IPS DF 19.7 (cell line): ENCODE data around the gene NRG4.
A peak's percentile ranks its signal among the peaks of the same experiment; 100 is the strongest.
"Not testable (repeated sequence)": the region's sequence is repeated elsewhere in the genome, so short reads cannot be mapped to it uniquely, and the experiment has no call there.

ENCODE experiments used
- DNase-seq: peaks from one replicate; pipeline ENCODE4 v3.0.0-alpha.2; 2013; ENCODE audit warnings: low read depth, low spot score

The NRG4 gene, protein sequence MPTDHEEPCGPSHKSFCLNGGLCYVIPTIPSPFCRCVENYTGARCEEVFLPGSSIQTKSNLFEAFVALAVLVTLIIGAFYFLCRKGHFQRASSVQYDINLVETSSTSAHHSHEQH

DNA sequence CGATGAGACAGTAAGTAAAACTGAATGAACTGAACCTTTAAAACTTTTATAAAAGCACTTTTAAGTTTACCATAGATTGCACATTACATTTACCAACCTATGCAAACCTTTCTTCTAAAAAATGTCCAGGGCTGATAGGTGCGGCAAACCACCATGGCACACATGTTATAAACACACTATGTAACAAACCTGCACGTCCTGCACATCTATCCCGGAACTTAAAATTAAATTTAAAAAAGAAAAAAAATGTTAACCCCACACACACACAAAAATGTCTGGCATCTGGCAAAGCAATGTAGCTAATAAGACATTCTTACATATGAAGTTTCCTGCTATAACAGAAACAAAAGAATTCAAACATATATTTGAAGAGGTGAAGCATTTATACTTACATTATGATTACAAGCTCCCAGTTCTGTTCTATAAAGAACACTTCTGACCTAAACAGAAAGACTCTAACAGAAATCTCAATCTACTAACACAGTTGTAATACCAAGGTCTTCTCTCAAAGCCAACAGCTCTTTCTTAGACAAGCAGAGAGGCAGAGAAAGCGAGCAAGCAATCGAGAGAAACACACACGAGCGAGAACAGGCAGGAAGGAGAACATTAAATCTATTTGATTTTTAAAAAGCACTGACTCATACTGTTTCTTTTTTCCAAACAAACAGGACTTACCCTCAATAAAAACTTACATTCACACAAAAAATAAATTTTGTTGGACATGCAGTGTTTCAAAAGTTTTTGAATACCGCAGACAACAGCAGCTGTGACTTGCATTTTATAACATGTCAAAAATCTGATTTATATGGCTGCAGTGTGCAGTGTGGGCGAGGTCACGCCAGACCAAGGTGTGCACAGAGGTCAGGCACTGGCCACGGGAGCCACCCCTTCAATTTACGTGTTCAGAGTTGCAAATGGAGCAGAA lies at the start of gene NRG4:
NRG4 (minus strand) TSS at position 798 of the 925 bp plus-strand sequence. CDS start 1,194 bp downstream, outside the sequence.
- DNase-seq: no peak

DNA sequence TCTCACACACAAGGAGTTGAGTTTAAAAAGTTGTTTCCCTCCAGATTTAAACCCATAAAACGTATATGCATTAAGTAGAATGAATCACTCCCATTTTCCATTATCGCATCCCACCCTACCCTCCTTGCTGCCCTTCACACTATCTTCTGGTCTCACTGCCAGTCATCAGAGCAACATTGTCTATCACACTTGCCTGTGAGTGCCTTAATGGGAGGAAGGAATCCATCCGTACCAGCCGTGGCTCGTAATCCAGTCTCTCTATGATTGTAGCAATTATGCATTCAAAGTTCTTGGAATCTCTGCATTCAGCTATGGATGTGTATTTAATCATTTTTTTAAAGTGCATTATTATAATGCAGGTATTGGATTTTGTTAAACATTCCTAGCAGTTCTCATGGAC lies 49.5 kb upstream of the NRG4 start:
- DNase-seq: no peak

DNA sequence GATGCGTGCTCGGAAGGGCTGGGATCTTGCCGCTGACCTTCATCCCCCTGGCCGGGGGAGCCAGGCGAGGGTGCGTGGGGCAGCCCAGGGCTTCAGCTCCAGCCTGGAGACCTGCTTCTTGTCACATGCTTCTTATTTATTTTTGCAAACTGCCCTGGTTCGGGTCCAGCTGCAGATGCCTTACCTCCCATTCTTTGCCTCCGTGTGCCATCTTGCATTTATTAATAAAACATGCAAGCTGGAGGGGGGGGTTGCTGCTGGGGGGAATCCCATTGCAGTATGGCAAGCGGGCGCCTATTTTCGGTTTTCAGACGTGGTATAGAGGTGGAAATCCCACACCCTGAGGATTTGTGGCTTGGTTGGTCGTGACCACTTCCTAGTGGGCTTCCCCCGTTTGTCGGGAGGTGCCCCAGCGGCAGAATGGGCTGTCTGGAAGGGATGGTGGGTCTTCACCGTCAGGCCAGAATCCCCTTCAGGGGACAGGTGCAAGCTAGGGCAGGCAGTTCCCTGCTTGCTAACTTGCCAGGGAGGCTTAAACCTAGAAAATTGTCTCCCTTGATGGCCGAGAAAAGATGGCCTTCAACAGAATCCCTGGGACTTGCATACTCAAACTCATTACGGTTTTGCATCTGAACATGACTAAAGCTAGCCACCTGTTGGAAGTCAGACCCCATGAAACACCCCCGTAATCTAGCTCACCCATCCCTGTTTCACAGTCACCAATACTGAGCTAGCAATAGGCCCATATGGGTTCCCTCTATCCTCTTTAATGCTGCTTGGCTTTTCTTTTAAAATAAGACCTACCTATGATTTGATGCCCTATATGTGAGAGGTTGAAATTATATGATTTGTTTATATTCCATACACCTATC lies 48.1 kb upstream of the NRG4 start:
- DNase-seq: no peak

DNA sequence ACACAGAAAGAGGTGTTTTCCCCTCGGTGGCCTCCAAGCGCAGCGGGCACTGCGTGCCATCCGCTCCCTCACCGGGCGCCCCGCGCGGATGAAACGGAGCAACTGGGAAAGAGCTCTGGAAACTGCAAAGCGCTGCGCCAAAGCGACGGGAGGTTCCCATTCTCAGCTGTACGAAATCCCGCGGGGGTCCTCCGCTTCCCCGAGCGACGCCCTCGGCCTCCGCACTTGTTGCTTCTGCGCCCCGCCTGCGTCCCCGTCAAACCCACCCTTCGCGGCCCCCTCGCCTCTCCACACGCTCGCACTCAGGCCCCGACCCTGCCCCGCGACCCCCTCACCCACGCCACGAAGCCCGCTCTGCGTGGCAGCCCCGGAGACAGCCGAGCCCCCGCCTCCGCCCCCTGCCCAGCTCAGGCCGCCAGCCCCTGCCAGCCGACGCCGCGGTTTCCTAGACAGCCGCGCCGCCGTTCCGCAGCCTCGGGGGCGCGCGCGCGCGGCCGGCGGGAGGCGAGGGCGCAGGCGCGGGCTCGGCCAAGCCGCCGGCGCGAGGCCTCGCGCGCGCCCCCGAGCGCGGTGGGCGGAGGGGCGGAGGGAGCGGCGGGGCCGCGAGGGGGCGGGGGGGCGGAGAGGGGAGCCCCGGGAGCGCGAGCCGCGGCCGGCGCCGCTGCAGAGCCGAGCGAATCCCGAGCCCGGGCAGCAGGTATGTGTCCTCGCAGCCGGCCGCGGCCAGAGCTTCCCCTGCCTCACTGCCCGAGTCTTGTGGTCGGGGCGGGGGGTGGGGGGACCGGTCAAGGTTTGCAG lies 47.3 kb upstream of the NRG4 start, which contains the start of gene TMEM266:
TMEM266 (plus strand) TSS at position 666 of the 798 bp plus-strand sequence. CDS start 74,279 bp downstream, outside the sequence.
- DNase-seq: peak; percentile 30

DNA sequence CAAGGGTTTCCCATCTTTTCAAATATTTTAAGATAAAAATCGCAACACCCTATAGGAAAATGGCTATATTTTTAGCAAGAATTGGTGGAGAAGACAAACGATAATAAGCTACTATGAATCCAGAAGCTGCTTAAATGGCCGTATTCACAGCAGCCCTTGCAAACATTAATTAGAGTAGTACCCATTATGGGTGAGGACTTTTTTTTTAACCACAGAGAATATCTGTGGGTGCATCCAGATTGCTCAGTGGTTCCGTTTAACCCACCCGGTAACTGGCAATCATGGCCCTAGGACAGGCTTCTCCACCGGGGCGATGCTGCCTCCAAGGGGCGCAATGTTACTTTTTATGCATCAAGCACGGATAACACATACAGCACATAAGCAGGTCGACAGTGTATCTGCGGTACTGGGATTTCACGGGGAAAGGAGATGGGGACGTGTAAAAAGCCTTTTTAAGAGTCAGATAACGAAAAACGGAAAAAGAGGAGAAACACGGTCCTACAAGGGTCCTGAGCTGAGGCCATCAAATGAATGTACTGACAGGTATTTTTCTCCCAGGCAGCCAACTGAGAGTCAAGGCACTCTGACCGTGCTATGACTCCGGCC lies 46.6 kb upstream of the NRG4 start:
- no peak for DNase-seq

DNA sequence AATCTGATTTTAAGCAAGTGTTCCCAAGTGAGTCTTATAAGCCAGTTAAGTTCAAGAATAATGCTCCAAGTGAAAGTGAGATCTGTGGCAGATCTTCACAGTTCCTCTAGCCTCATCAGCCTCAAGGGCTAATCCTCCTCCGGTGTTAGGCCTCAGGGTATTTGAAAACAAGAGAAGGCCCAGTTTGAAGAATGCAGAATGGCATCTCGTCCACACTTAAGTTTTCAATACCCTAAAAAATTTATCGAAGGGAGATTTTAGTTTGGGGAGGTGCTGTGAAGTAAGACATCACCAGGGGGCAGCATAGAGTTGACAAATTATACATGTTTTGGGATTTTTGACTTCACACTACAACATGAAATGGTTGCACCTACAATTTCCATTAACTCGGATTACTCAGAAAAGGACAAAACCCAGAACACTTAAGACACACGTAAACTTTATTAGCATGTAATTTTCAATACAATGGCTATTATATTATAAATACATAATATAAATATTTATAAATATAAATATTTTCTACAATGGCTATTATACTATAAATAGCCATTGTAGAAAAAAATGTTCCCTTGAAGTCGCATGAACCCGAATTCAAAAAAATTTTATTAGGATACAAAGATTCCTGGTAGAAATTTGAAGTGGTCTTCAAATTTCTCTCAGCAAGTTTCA lies 45.2 kb upstream of the NRG4 start:
- no peak for DNase-seq

DNA sequence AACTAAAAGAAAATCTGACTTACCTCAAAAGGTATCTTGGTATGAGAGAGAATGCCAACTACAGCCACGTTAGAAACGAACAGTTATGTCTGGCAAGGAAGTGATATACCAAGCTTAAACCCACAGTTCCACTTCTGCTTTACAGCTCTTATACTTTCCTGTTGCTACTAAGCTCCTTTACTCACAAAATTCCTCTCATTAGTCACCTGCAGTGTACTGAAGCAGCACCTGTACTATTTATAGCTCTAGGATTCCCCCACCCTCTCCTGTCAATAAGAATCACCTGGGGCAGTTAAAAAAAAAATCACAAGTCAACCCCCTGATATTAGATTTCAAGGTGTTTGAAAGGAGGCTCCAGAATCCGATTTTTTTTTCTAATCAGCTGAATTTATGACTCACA lies 44.7 kb upstream of the NRG4 start:
- no peak for DNase-seq

DNA sequence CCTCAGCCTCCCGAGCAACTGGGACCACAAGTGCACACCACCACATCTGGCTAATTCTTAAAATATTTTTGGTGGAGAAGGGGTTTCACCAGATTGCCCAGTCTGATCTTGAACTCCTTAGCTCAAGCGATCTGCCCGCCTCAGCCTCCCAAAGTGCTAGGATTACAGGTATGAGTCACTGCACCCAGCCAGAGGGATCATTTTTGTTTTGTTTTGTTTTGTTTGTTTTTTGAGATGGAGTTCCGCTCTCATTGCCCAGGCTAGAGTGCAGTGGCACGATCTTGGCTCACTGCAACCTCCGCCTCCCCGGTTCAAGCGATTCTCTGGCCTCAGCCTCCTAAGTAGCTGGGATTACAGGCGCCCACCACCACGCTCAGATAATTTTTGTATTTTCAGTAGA lies 42.0 kb upstream of the NRG4 start:
- not testable (repeated sequence) for DNase-seq

DNA sequence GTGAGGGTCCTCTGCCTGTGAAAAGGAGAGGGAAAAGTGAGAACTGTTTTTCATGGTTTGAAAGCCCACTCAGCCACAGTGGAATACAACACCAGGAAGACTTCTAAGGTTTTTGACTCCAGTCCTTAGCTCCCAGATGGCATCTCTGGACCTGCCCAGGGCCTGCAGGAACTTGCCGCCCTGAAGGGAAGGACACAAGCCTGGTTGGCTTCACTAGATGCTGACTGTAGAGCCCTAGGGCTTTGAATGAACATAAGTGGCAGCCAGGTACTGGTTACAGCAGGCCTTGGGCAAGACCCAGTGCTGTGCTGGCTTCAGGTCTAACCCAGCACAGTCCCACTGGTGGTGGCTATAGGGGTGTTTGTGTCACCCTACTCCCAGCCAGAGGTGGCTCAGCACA lies 26.3 kb upstream of the NRG4 start:
- no peak for DNase-seq

DNA sequence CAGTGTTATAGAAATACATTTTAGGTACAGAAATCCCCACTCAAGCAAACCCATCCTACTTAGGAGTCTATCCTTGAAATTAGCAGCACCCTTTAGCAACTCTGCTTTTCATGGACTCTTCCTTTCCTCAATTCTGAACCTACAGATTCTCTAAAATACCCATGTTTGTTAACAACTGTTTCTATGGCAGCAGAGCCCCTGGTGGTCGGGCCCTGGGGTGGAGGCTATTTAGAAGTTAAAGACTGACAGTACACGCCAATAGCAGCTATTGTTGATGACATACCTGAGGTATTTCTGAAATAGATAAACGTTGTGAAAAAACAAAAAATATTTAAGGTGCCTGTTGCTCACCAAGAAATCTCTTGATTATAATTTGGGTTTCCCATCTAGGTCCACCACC lies 23.4 kb upstream of the NRG4 start:
- DNase-seq: no peak

DNA sequence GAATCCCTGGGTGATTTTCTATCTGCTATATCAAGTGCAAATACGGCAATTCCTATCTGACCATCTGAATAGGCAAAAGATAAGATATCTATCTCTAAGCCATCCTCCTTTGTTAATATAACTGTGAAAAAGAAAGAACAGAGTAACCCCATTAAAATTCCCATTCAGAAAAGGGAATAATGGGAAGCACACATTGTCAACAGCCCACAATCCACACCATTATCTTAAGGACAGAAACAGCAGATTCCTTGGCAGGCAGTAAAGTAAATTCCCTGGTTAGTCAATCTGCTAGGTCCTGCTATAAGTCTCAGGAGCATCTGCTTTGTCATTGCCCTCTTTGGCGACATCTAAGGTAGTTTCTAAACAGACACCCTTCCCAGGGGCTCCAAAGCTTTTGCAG lies 21.9 kb upstream of the NRG4 start:
- no peak for DNase-seq

DNA sequence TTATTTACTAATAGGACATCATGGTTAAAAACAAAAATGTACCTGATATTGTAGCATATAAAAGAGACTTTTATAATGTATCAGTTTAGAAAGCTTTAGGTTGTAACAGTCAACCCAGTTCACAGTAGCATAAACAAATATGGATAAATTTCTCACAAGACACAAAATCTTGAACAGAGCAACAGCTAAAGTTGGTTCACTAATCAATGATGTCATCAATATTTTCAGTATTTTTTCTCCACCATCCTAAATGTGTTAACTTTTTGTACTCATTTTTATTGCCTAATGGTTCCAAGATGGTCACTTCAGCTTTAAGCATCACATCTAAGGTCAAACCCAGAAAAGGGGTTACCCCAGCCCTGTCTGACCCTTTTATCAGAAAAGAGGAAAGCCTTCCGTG lies 21.2 kb upstream of the NRG4 start:
- DNase-seq: no peak

DNA sequence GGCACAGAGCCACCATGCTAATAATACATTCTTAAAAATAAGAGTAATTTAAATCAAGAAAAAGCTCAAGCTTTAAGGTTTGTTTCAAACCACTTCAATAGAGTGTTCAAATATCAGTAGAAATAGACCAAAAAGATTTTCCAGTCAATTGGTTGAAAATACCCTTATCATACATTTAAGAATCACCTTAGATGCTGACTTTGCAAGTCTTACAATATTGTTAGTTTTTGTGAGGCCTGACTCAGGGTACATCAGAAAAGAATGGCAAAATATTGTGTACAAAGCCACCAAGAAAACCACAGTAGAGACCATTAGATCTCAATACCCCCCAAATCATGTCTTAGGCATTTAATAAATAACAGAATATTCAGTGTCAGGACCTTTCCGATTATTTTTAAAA lies 19.8 kb upstream of the NRG4 start:
- no peak for DNase-seq

DNA sequence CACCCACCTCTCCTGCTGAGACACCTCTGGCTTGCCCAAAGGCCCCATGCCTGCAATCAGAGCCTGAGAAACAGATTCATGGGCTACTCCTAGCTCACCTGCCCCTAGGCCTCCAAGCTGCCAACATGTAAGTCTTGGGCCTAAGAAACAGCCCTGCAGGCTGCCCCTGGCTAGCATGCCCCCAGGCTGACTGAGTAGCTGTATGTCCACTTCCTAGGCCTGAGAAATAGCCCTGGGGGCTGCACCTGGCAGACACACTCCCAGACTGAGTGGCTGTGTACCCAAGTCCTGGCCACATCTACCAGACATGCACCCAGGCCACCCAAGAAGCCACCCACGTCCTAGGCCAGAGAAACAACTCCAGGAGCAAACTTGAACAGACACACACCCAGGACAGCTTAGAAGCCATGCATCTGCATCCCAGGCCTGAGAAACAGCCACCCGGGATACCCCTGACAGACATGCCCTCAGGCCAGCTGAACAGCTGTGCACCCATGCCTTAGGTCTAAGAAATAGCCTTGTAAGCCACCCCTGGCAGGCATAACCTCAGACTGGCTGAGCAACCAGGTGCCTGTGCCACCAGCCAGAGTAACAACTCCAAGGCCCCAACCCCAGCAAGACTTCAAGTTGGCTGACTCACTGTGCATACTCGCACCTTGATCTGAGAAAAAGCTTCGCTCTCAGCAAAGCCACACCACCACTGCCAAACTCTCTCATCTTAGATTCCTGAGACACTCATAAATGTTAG lies 12.0 kb upstream of the NRG4 start:
- no peak for DNase-seq

DNA sequence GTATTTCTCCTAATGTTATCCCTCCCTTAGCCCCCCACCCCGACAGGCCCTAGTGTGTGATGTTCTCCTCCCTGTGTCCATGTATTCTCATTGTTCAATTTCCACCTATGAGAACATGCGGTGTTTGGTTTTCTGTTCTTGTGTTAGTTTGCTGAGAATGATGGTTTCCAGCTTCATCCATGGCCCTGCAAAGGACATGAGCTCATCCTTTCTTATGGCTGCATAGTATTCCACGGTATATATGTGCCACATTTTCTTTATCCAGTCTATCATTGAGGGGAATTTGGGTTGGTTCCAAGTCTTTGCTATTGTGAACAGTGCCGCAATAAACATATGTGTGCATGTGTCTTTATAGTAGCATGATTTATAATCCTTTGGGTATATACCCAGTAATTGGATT lies 1.2 kb upstream of the NRG4 start:
- DNase-seq: not testable (repeated sequence)

DNA sequence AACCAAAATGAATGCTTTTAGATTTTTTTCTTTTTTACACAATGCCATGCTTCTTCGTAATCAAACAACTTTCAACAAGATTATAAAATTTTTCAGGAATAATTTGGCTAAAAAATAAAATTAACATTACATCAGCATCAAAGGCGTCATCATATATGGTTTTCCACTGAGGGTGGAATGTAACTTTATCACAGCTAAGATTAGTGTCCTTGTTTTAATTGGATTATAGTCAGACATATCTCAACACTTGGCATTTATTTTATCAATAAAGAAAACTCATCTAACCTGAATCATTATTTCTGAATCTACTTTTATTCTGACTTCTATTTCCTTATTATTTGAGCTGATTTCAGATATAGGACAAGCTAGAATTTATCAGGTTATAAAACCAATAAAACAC lies 1.6 kb downstream of the NRG4 start:
- DNase-seq: no peak

DNA sequence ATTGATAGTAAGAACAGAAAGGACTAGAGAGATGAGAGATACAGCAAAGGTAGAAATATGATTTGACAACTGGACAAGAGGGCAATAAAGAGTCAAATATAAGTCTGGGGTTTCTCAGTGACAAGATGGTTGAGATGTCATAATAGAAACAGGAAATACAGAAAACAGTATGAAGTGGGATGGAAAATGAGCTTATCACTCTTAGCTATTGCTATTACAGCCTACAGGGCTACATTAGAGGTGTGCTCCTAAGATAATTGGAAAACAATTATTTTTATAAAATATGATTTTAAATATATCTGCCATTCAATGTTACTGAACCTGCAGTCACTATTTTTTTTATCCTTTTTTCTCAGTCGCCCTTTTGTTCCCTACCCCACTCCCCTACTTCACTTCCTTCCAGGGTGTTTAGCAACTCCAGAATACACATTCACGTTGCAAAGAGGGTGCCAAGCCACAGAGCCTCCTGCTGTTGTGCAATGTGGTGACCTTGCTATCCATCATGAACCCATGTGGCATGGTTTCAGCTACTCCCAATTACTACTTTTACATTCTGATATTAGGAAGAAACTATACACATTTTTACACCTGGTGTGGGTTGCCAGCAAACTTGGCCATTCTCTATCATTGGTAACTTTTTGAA lies 6.0 kb downstream of the NRG4 start:
- no peak for DNase-seq

DNA sequence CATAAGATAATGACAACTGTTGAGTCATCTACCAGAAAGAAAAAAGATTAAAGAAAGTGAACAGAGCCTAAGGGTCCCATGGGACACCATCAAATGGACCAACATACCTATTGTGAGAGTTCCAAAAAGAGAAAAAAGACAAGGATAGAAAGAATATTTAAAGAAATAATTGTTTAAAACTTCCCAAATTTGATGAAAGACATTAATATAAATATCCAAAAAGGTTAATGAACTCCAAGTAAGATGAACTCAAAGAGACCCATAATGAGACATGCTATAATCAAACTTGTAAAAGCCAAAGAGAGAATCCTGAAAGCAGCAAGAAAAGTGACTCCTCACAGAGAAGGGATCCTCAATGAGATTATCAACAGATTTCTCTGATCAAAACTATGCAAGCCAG lies 8.9 kb downstream of the NRG4 start:
- no peak for DNase-seq

DNA sequence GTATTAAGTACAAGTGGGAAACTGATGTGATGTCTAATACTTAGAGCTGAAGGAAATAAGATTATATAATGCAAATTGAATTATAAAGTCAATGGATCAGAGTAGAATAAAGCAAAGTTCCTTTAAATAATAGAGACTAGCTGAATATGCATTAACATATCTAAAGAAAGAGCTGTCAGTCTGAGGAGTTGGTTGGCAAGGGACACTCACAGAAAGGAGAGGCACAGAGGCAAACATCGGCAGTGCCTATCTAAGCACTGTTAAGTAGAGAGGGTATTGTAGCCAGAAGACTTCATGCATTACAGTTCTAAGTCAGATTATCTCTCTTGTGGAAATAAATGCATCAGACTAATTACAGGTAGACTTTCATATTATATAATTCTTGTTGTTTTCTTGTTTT lies 16.6 kb downstream of the NRG4 start:
- no peak for DNase-seq
